IPS-15b (cell line): Measurements from ENCODE around the gene RDM1.
"Not testable (repeated sequence)": the region's sequence is repeated elsewhere in the genome, so short reads cannot be mapped to it uniquely, and the experiment has no call there.

Source experiments
- H3K27me3 ChIP-seq: one replicate; pipeline ENCODE4 v1.6.1; 2013; ENCODE audit warnings: low read length; ENCODE audit not compliant: control insufficient read depth, insufficient read depth
- H3K36me3 ChIP-seq: one replicate; pipeline ENCODE4 v1.6.1; 2013; ENCODE audit warnings: low read length; ENCODE audit not compliant: control insufficient read depth, insufficient read depth
- H3K4me1 ChIP-seq: one replicate; pipeline ENCODE4 v1.6.1; 2013; ENCODE audit warnings: mild to moderate bottlenecking, low read length; ENCODE audit not compliant: control insufficient read depth, insufficient read depth
- H3K4me3 ChIP-seq: one replicate; pipeline ENCODE4 v1.5.1; 2013; ENCODE audit warnings: low read depth, low read length
- H3K9ac ChIP-seq: one replicate; pipeline ENCODE4 v1.6.1; 2013; ENCODE audit warnings: low read depth, mild to moderate bottlenecking, low read length
- H3K9me3 ChIP-seq: one replicate; pipeline ENCODE4 v1.6.1; 2013; ENCODE audit warnings: mild to moderate bottlenecking, low read length; ENCODE audit not compliant: control insufficient read depth, insufficient read depth

Gene RDM1

GRCh38 chr17:35907691-35908090 is 22.9 kb downstream of the RDM1 start:
- Histone ChIP-seq H3K27me3 (no peaks in the 10 kb centered on the region), H3K9ac (no peak overlapping the region), H3K36me3 (no peaks in the 10 kb centered on the region), H3K9me3 (no peaks in the 10 kb centered on the region), H3K4me3 (no peak overlapping the region), H3K4me1 (no peaks in the 10 kb centered on the region)

- Histone ChIP-seq H3K27me3 (no peaks in the 10 kb centered on the region), H3K4me1 (no peaks in the 10 kb centered on the region), H3K9me3 (no peaks in the 10 kb centered on the region), H3K36me3 (no peaks in the 10 kb centered on the region), H3K4me3 (no peak overlapping the region), H3K9ac (no peak overlapping the region)
These were observed 23.5 kb downstream of the RDM1 start for GRCh38 chr17:35906926-35907637.

GRCh38 chr17:35906191-35906925 is 24.2 kb downstream of the RDM1 start:
- Histone ChIP-seq H3K4me1 (no peaks in the 10 kb centered on the region), H3K4me3 (no peak overlapping the region), H3K9ac (no peak overlapping the region), H3K9me3 (no peaks in the 10 kb centered on the region), H3K36me3 (no peaks in the 10 kb centered on the region), H3K27me3 (no peaks in the 10 kb centered on the region)

- no peaks in the 10 kb centered on the region for H3K36me3 ChIP-seq
- no peaks in the 10 kb centered on the region for H3K27me3 ChIP-seq
- H3K9me3 ChIP-seq = no peaks in the 10 kb centered on the region
- no peaks in the 10 kb centered on the region for H3K4me1 ChIP-seq
- H3K9ac ChIP-seq = no peak overlapping the region
- H3K4me3 ChIP-seq = no peak overlapping the region
These were observed 27.1 kb downstream of the RDM1 start for GRCh38 chr17:35903451-35903850.

GRCh38 chr17:35901631-35902175 is 28.9 kb downstream of the RDM1 start:
- Histone ChIP-seq H3K36me3 (no peaks in the 10 kb centered on the region), H3K27me3 (no peaks in the 10 kb centered on the region), H3K9ac (no peak overlapping the region), H3K4me3 (no peak overlapping the region), H3K4me1 (no peaks in the 10 kb centered on the region), H3K9me3 (no peaks in the 10 kb centered on the region)

GRCh38 chr17:35900708-35901480 is 29.7 kb downstream of the RDM1 start:
- Histone ChIP-seq H3K4me1 (no peaks in the 10 kb centered on the region), H3K4me3 (no peak overlapping the region), H3K9me3 (no peaks in the 10 kb centered on the region), H3K9ac (no peak overlapping the region), H3K36me3 (no peaks in the 10 kb centered on the region), H3K27me3 (no peaks in the 10 kb centered on the region)

GRCh38 chr17:35900280-35900679 is 30.3 kb downstream of the RDM1 start:
- H3K9ac ChIP-seq = no peak overlapping the region
- H3K9me3 ChIP-seq = no peaks in the 10 kb centered on the region
- H3K27me3 ChIP-seq = no peaks in the 10 kb centered on the region
- H3K36me3 ChIP-seq = no peaks in the 10 kb centered on the region
- H3K4me3 ChIP-seq = no peak overlapping the region
- H3K4me1 ChIP-seq = no peaks in the 10 kb centered on the region

GRCh38 chr17:35898283-35899070 is 32.1 kb downstream of the RDM1 start:
- Histone ChIP-seq H3K4me1 (no peaks in the 10 kb centered on the region), H3K36me3 (no peaks in the 10 kb centered on the region), H3K4me3 (no peak overlapping the region), H3K9me3 (no peaks in the 10 kb centered on the region), H3K9ac (no peak overlapping the region), H3K27me3 (no peaks in the 10 kb centered on the region)

GRCh38 chr17:35897772-35898171 is 32.8 kb downstream of the RDM1 start:
- H3K27me3 ChIP-seq, H3K4me3 ChIP-seq, H3K36me3 ChIP-seq, H3K4me1 ChIP-seq, H3K9ac ChIP-seq, H3K9me3 ChIP-seq: not testable (repeated sequence)

- Histone ChIP-seq H3K4me3 (no peak overlapping the region), H3K27me3 (no peaks in the 10 kb centered on the region), H3K9ac (no peak overlapping the region), H3K4me1 (peaks cover 3% of the 10 kb centered on the region), H3K9me3 (no peaks in the 10 kb centered on the region), H3K36me3 (no peaks in the 10 kb centered on the region)
These were observed 34.7 kb downstream of the RDM1 start for GRCh38 chr17:35895636-35896587.
